GM23248 (cell line): ENCODE measurements around the gene SLC6A11.

Source experiments
- EZH2 ChIP-seq: fragments of 200-600 bp; sonication (generic); IDR thresholded peaks from 2 replicates; pipeline ENCODE4 v1.6.1; 2018; ENCODE audit warnings: antibody characterized with exemption, mild to moderate bottlenecking; ENCODE audit not compliant: insufficient read depth, poor library complexity, severe bottlenecking
- EZH2phosphoT487 ChIP-seq: fragments of 200-600 bp; sonication (generic); IDR thresholded peaks from 2 replicates; pipeline ENCODE4 v1.6.1; 2018; ENCODE audit warnings: antibody characterized with exemption, moderate library complexity, mild to moderate bottlenecking, low read depth; ENCODE audit not compliant: insufficient read depth

DNA sequence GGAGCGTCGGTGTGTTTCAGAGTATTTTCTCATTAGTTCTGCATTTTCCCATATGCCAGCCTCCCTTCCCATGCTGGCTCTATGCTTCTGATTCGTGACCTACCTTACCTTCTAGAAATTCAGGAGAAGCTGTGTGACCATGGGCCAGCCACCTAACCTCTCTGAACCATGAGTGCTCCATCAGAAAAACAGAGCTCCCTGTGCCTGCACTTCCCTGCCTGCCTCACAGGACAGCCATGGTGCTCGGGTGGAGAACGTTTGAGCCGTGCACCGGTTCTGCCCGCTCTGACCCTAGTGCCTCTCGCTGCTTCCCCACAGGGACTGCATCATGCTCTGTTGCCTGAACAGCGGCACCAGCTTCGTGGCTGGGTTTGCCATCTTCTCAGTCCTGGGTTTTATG is 102.0 kb downstream of the SLC6A11 start:
- no peak for TF ChIP-seq EZH2
- no peak for TF ChIP-seq EZH2phosphoT487
